NCI-H1930 (cell line): ENCODE measurements around the gene OCIAD2.
"Not testable (repeated sequence)": the region's sequence is repeated elsewhere in the genome, so short reads cannot be mapped to it uniquely, and the experiment has no call there.

Source experiments
- DNase-seq, 2 experiments: peaks; one replicate each; lab custom pipeline; 2025; lab: John Stamatoyannopoulos, UW

OCIAD2 gene

GRCh38 chr4:48854395-48854683 is 52.2 kb downstream of the OCIAD2 start:
- no peak for DNase-seq

DNA sequence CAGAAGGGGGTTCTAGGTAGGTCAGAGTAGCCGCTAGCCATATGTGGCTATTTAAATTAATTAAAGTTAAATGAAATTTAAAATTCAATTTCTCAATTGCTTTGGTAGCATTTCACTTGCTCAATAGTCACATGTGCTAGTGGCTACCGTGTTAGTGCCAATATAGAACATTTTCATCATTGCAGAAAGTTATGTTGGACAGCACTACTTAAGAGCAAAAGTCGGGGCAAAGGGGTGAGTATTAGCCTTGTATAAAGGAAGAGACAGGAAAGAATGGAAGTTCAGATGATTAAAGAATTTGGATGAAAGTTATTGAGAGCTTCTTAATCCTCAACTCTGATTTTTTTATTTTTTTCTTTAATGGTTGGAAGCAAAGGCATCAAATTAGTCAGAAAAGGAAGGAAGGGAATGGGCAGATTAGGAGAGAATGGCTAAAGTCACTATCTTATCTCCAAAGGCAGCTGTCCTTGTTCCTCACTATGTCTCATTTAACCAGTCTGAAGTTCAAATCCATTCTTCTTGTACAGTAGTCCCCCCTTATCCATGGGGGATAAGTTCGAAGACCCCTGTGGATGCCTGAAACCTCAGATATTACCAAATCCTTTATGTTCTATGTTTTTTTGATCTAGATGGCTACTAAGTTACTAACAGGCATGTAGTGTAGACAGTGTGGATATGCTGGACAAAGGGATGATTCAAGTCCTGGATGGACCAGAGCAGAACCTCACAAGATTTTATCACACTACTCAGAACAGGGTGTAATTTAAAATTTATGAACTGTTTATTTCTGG is 52.8 kb downstream of the OCIAD2 start:
- DNase-seq: no peak

- DNase-seq: no peak
Observed at GRCh38 chr4:48851651-48852050, 54.9 kb downstream of the OCIAD2 start.

DNA sequence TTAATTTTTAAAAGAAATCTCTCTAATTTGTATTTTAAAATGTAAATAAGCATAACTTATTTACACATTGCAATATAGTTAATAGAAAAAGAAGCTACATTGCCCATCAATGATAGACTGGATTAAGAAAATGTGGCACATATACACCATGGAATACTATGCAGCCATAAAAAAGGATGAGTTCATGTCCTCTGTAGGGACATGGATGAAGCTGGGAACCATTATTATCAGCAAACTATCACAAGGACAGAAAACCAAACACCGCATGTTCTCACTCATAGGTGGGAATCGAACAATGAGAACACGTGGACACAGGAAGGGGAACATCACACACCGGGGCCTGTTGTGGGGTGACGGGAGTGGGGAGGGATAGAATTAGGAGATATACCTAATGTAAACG is 57.8 kb downstream of the OCIAD2 start:
- DNase-seq: not testable (repeated sequence)

DNA sequence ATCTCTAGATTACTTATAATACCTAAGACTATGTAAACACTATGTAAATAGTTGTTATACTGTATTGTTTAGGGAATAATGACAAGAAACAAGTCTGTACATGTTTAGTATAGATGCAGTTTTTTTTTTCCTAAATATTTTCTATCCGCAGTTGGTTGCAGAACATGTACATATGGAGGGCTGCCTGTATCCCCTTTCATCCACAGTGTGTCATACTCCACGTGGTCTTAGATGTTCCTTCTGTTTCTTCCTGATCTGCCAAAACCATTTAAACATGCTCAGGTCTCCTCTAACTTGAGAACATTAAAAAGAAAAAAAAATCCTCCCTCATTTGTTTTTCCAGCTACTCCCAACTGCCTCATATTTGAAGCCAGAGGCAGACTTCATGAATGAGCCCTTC is 61.7 kb downstream of the OCIAD2 start:
- no peak for DNase-seq

DNA sequence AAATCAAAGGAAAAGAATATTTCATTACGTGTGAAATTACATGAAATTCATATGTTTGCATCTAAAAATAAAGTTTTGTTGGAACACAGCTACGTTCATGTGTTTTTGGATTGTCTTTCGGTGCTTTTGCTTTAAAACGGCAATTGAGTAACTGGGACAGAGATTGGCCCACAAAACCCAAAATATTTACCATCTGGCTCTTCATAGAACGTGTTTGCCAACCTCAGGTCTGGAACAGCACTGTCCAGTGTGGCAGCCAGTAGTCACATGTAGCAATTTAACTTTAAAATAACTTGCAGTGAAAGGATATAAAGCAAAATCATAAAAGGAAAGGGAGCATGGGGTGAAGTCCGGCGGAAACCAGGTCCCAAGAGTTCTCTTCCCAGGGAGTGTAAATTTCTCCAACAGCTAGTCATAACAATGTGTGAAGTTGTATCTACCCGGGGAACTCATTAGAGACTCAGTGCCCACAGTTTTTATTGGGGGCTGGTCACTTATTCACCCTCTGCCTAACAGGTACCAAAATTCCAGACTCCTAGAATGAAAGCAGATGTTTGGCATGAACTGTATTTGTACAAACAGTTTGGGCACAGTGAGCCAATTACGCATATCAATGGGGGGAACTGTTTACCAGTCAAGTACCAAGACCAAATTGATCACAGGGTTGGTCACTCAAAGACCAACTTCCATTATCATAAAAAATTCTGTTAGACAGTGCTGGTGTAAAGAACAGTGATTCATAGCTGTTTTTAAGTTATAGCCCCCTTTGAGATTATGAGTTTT is 65.3 kb downstream of the OCIAD2 start:
- no peak for DNase-seq

DNA sequence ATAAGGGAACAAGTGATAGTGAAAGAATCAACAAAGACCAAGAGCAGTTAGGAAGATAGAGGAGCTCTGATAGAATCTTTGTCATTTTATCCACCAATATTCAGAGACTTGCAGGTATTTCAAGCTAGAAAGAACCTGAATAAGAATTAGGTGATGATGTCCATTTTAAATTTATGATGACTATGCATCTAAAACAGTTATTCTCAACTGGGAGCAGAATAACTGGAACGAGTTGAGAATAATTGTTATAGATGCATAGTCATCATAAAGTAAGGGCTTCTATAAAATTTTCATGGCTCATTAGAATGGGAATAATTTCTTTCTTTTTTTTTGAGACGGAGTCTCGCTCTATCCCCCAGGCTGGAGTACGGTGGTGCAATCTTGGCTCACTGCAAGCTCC is 69.9 kb downstream of the OCIAD2 start:
- no peak for DNase-seq
